ENCODE measurements around the gene TMEM134.

- no peak for TF ChIP-seq POLR2A (IDR thresholded peaks at IDR 0.05)
- no peak for TF ChIP-seq CTCF (IDR thresholded peaks at IDR 0.05)
These were observed 28.7 kb upstream of the TMEM134 start for GRCh38 chr11:67497656-67498291.

All from thyroid gland (tissue), 4 donors.